Measurements from ENCODE around the gene BRD4.

- no peak for TF ChIP-seq CTCF (IDR thresholded peaks at IDR 0.05)
- no peak for TF ChIP-seq EP300 (IDR thresholded peaks at IDR 0.05)
- no peak for TF ChIP-seq POLR2A (IDR thresholded peaks at IDR 0.05)
Observed at GRCh38 chr19:15237759-15238638, 94.3 kb downstream of the BRD4 start.

Measured in suprapubic skin (tissue), 3 donors.